Rectal smooth muscle tissue (tissue), 1 donor: ENCODE data around the gene AHDC1.

ENCODE experiments used
- H3K27ac ChIP-seq: one replicate; pipeline ENCODE4 v1.7.0; 2013; ENCODE audit warnings: low read depth, low read length, inconsistent platforms
- H3K27me3 ChIP-seq: one replicate; pipeline ENCODE4 v1.7.0; 2013; ENCODE audit warnings: low read length; ENCODE audit not compliant: control insufficient read depth, insufficient read depth
- H3K36me3 ChIP-seq: one replicate; pipeline ENCODE4 v1.7.0; 2013; ENCODE audit warnings: low read length; ENCODE audit not compliant: control insufficient read depth, insufficient read depth
- H3K4me1 ChIP-seq: one replicate; pipeline ENCODE4 v1.7.0; 2013; ENCODE audit warnings: low read length; ENCODE audit not compliant: control insufficient read depth, insufficient read depth
- H3K4me3 ChIP-seq: one replicate; pipeline ENCODE4 v1.7.0; 2013; ENCODE audit warnings: low read length
- H3K9ac ChIP-seq: one replicate; pipeline ENCODE4 v1.7.0; 2013; ENCODE audit warnings: low read length

AHDC1 gene

DNA sequence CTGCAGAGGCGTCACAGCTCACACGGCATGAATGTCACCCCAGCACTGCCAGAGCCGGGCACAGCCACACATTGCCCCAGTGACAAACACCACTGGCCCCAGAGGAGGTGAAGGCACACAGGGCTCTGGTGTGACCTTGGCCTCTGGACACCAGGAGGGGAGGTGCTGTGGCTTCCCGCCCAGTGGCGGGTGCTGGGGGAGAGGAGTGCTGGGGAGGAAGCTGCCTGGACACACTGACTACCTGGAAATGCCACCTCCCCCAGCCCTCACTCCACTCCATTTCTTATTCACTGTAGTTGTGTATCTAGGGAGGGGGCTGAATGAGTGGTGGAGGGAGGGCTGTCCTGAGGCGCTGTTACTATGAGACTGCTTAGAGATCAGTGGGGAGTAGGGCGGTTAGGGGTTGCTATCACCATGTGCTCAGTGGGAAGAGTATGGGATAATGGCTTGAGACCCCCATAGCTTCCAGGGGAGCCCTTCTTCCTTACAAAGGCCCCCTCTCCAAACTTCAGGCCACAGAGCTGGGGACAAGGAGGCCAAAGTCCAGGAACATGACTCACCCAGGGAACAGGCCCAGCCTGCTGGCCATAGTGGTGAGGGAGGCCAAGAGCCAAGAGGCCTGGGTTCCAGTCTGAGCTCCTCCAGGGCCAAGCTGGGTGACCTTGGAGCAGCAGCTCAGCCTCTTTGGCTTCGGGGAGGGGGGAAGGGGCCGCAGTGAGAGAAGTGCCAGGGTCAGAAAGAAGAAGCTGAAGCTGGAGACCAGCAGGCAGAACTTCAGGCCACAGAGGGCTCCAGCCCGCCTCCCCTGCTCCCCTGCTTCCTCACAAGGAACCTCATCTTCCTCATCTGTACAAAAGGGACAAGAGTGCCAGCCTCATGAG, 40.1 kb downstream of the AHDC1 start:
- H3K9ac ChIP-seq, result peak overlapping the region; percentile 14
- H3K4me1 ChIP-seq, result peaks cover 85% of the 10 kb centered on the region

GRCh38 chr1:27563341-27563590, 40.7 kb downstream of the AHDC1 start:
- peak overlapping the region; percentile 10 for H3K4me3 ChIP-seq
- no peaks in the 10 kb centered on the region for H3K36me3 ChIP-seq
- H3K4me1 ChIP-seq, result peaks cover 85% of the 10 kb centered on the region
- peak overlapping the region; percentile 7 for H3K9ac ChIP-seq
- no peaks in the 10 kb centered on the region for H3K27me3 ChIP-seq
- peak overlapping the region; percentile 72 for H3K27ac ChIP-seq

More for the DNA sequence above, 40.1 kb downstream of the AHDC1 start:
- H3K27ac ChIP-seq, result peak overlapping the region; percentile 72
- no peaks in the 10 kb centered on the region for H3K27me3 ChIP-seq
- H3K36me3 ChIP-seq, result no peaks in the 10 kb centered on the region
- H3K4me3 ChIP-seq, result peak overlapping the region; percentile 30

DNA sequence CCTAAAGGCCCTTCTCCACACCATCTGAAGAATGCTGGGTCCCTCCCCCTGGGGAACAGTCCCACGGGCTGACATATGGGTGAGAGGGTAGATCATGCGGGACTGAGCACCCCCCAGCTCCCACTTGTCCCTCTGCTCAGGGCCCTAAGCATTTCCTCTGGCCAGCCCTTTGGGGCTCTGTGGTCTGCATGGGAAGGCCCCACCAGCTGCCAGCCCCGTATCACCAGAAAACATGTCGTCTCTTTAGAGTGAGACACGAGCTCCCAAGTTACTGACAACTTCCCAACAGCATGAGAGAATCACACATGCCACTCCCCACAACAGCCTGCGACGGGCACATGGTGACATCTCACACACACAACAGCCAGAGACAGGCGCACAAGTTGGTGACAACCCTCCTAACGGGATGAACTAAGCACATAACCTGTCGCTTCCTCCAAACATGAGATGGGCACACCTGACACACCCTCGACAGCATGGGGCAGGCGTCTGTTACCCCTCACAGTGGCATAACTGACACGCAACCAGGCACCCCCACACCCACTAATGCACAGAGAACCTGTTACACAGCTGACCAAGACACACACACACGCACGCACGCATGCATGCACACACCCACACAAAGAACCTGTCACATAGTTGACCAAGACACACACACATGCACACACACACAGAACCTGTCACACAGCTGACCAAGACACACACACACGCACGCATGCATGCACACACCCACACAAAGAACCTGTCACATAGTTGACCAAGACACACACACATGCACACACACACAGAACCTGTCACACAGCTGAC, 41.2 kb downstream of the AHDC1 start:
- Histone ChIP-seq H3K4me3 (peak overlapping the region; percentile 6), H3K36me3 (no peaks in the 10 kb centered on the region), H3K4me1 (peaks cover 83% of the 10 kb centered on the region), H3K27me3 (no peaks in the 10 kb centered on the region), H3K27ac (peak overlapping the region; percentile 72), H3K9ac (peak overlapping the region; percentile 13)

GRCh38 chr1:27562021-27562420, 41.9 kb downstream of the AHDC1 start:
- Histone ChIP-seq H3K36me3 (no peaks in the 10 kb centered on the region), H3K27ac (peak overlapping the region; percentile 72), H3K4me1 (peaks cover 80% of the 10 kb centered on the region), H3K27me3 (no peaks in the 10 kb centered on the region), H3K4me3 (peak overlapping the region; percentile 6), H3K9ac (peak overlapping the region; percentile 13)

DNA sequence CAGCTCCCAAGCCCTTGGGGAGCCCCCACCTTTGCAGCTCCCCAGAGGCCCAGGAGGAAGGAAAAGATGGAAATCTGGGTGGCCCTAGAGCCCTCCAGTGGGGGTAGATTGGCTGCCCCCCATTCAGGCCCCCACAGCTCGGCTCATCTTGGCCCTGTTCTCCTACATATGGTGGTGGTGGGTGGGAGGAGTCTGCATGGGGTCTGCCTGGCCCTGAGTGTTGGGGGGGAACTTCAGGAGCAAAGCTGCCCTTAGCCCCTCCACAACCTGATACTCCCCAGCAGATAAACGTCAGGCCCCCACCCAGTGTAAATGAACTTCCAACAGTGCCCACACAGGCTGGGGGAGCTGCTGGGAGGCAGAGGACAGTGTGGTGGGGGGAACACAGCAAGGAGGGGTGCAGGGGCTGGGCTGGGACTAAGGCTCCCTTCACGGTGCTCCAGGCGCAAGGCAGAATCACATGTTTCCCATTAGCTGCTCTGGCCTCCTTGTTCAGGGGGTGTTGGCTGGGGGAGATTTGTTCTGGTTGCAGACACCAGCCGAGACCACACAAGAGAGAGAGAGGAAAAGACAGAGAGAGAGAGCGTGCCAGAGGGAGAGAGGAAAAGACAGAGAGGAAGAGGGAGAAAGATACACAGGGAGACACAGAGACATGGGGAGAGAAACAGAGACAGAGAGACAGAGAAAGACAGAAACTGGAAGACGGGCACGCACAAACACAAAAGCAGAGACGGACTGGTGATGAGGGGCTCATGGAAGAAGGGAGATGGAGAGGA, 42.6 kb downstream of the AHDC1 start:
- H3K4me3 ChIP-seq, result peak overlapping the region; percentile 6
- no peaks in the 10 kb centered on the region for H3K27me3 ChIP-seq
- H3K9ac ChIP-seq, result no peak overlapping the region
- H3K4me1 ChIP-seq, result peaks cover 77% of the 10 kb centered on the region
- no peaks in the 10 kb centered on the region for H3K36me3 ChIP-seq
- H3K27ac ChIP-seq, result peak overlapping the region; percentile 72

DNA sequence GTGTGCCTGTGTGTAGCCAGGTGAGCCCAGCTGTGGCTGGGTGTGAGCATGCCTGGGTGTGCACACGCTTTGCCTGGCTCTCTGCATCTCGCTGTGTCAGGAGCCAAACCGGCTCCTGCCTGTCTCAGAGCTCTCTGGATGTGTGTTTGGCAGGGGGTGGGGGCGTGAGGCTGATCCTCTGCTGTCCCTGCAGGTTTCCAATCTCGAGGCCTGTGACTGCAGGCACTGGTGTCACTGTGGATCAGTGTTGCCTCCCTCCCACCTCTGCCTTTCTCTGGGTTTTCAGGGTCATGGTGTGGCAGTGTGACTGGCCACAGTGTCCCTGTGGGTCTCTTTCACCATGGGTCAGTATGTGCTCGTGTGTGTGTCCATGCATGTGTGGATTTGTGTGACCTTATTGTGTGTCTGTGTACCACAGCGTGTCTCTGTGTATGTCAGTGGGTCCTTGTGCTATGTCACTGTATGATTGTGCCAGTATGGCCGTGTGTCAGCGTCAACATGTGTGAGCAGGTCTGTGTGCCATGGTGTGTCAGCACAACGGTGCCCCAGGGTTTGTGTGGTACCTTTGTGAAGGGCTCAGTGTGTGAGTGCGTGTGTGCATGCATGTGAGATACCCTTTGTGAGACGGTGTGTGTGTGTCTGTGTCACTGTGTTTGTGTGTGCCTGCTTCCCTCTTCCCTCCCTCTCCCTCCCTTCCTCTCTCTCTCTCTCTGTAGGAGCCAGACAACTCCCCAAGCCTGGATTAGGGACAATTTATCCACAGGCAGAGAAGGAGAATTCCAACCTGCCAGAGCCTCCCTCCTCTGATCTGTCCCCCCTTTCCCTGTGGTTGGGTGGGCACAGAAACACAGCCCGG, 43.4 kb downstream of the AHDC1 start:
- Histone ChIP-seq H3K36me3 (no peaks in the 10 kb centered on the region), H3K27me3 (no peaks in the 10 kb centered on the region), H3K27ac (peak overlapping the region; percentile 72), H3K4me3 (no peak overlapping the region), H3K9ac (no peak overlapping the region), H3K4me1 (peaks cover 75% of the 10 kb centered on the region)

DNA sequence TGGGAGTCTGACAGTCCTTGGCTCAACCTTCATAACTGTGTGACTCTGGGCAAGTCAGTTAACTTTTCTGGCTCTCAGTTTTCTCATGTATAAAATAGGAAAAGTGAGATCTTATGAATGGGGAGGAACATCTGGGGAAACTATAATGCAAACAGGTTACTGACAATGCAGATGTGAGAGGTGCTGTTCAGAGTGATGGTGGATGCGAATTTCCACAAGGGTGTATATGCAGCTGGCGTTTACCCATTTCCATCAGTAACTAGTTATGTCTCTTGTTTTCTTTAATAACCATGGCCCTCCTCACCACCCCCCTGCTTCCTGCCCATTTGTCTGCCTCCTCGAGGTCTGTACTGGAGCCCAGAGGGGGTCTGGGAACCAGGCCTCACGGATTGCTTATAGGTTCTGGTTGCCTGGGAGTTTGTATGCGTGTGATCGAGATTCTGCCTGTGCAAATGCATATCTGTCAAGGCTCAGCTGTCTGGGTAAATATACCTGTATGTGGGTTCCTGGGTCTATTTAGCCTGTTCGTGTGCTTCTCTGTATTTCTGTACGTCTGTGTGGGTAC, 44.4 kb downstream of the AHDC1 start:
- H3K27ac ChIP-seq, result peak overlapping the region; percentile 27
- H3K4me1 ChIP-seq, result peaks cover 74% of the 10 kb centered on the region
- no peak overlapping the region for H3K9ac ChIP-seq
- no peak overlapping the region for H3K4me3 ChIP-seq
- H3K27me3 ChIP-seq, result no peaks in the 10 kb centered on the region
- H3K36me3 ChIP-seq, result no peaks in the 10 kb centered on the region

DNA sequence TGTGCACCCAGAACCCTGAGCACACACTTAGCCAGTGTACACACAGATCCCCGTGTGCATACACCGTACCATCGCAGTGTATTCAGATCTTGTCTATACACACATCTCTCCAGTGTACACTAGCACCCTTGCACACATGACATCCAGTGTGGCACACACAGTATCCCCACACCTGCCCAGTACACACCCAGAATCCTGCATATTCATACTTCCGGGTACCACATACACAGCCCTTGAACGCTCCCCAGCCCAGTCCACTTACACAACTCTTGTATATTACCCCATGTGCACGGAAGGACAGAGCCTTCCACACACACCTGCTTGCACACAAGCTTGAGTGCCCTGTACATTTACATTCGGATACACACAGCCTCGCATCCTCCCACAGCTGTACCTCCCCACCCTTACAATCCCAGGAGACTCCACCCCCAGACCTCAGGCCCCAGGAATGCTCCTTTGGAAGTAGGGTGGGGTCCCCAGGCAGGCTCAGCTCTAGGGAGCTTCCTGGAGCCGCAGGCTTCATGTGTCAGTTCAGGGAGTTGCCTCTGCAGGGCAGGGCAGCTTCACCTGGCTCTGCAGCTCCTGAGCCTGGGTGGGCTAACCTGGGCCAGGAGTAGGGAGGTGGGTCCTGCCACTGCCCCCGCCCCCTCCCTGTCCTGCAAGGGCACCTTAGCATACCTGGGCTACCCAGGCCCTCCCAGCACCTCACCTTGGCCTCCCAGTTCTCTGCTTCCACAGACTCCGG, 46.2 kb downstream of the AHDC1 start:
- Histone ChIP-seq H3K4me3 (peak overlapping the region; percentile 1), H3K36me3 (peaks cover 3% of the 10 kb centered on the region), H3K4me1 (peaks cover 61% of the 10 kb centered on the region), H3K27me3 (no peaks in the 10 kb centered on the region), H3K9ac (peak overlapping the region; percentile 1), H3K27ac (peak overlapping the region; percentile 85)

DNA sequence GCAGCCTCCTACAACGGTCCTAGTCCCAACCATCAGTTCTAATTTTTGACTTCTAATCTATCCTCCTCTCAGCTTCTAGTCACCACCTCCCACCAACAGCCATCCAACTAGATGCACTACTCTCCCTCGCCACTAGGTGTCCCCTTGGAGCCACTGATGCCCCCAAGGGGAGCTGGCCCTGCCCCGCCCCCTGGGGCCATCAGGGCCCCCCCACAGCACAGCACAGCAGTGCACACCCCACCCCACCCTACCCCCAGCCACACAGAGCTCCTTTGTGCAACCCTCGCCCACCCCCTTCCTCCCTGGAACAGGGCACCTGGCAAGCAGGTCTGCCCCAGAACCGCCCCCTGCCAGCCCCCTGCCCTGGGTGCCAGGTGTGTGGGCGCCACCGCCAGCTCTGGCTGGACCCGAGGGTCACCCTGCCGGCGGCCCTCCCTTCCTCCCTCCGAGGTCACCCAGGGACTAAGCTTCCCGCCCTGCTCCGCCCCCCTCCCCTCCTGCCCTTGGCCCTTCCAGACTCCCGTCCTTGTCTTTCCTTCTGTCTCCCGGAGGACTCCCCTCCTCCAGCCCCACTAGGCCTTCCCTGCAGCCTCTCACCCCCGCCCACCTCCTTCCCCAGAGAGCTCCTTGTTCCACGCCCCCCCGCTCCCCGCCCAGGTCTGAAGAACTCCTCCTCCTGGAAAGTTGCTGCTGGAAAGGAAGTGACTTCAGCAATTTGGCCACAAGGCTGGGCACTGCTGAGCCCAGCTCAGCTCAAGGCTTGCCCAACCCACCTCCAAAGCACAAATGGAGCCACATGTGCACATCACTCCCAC, 47.0 kb downstream of the AHDC1 start:
- H3K27ac ChIP-seq, result peak overlapping the region; percentile 85
- peaks cover 3% of the 10 kb centered on the region for H3K36me3 ChIP-seq
- peaks cover 53% of the 10 kb centered on the region for H3K4me1 ChIP-seq
- no peaks in the 10 kb centered on the region for H3K27me3 ChIP-seq
- H3K9ac ChIP-seq, result peak overlapping the region; percentile 1
- H3K4me3 ChIP-seq, result peak overlapping the region; percentile 11

- no peaks in the 10 kb centered on the region for H3K27me3 ChIP-seq
- H3K4me3 ChIP-seq, result no peak overlapping the region
- peak overlapping the region; percentile 85 for H3K27ac ChIP-seq
- peaks cover 4% of the 10 kb centered on the region for H3K36me3 ChIP-seq
- peaks cover 47% of the 10 kb centered on the region for H3K4me1 ChIP-seq
- no peak overlapping the region for H3K9ac ChIP-seq
Measured at GRCh38 chr1:27556435-27556780, 47.5 kb downstream of the AHDC1 start.
